Thoracic aorta (tissue), 2 donors: ENCODE measurements around the gene MED13L. TPM values are rescaled to one million over a fixed set of nuclear protein-coding genes. Genes with fewer than 3 reads are reported as not detected.
A peak's percentile ranks its signal among the peaks of the same experiment; 100 is the strongest.

Experiments used
- ATAC-seq: fragments of 150-250 bp; one replicate; pipeline ENCODE4 v1.8.0; 2017; ENCODE audit warnings: low read depth; ENCODE audit not compliant: insufficient number of reproducible peaks, low FRiP score
- DNase-seq: peaks from one replicate; pipeline ENCODE4 v3.0.0-alpha.2; 2020; ENCODE audit warnings: low spot score
- H3K27ac ChIP-seq, 2 donors: fragments of 200-600 bp; sonication (generic); 1 replicate in 1 of 2; 2 replicates in 1 of 2; pipeline ENCODE4 v1.5.1; 2016; ENCODE audit warnings: mild to moderate bottlenecking in 2 of 2, moderate library complexity in 2 of 2
- H3K27me3 ChIP-seq: fragments of 200-600 bp; sonication (generic); replicated peaks from 2 replicates; pipeline ENCODE4 v1.6.0; 2016; ENCODE audit warnings: mild to moderate bottlenecking; ENCODE audit not compliant: insufficient read depth
- H3K36me3 ChIP-seq: fragments of 200-600 bp; sonication (generic); one replicate; pipeline ENCODE4 v1.5.1; 2016
- H3K4me1 ChIP-seq, 2 donors: fragments of 200-600 bp; sonication (generic); 1 replicate in 1 of 2; 2 replicates in 1 of 2; pipeline versions ENCODE4 v1.5.1 to v1.6.0; 2016; ENCODE audit warnings: low read depth in 2 of 2, mild to moderate bottlenecking in 1 of 2; ENCODE audit not compliant: control insufficient read depth in 1 of 2
- H3K4me3 ChIP-seq: fragments of 200-600 bp; sonication (generic); 2 replicates; pipeline ENCODE4 v1.5.1; 2016; ENCODE audit warnings: mild to moderate bottlenecking
- H3K9me3 ChIP-seq: fragments of 200-600 bp; sonication (generic); 2 replicates; pipeline ENCODE4 v1.5.1; 2016
- total RNA-seq, 2 donors: library from RNA; depleted of rRNA; stranded (reverse); fragments of >200 nt; gene quantifications; one replicate each; pipeline versions ENCODE4 v1.1.0 to v1.2.3, GENCODE V29; 2016
- TF ChIP-seq, protein P1 (sequence below): fragments of 200-600 bp; sonication (generic); IDR thresholded peaks from one replicate; pipeline ENCODE4 v1.5.1; 2019; ENCODE audit warnings: antibody characterized with exemption

The MED13L gene
- total RNA-seq, 2 donors from 2014 or later: 186 to 221 TPM

DNA sequence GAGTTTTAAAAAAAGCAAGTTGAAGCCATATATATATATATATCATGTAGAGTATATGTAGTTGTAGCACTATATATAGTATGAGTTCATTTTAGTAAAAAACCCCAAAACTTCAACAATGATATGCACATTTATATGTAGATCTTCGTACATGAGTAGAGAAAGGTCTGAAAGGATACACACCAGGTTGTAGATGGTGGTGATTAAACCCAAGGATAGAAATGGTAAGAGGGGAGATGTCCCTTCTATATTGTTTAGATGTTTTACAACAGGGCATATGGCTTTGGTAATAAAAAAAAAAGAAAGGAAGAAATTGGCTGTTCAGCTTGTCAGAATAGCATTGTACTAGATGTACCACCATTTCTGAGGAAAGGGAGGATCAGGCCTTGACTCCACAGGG, 31.9 kb upstream of the MED13L start:
- ATAC-seq: no peak
- Histone ChIP-seq H3K4me3 (no peak overlapping the region), H3K36me3 (no peaks in the 10 kb centered on the region), H3K9me3 (no peaks in the 10 kb centered on the region), H3K4me1 (peaks cover 3 to 25% of the 10 kb centered on the region in 2 donors), H3K27me3 (no peaks in the 10 kb centered on the region), H3K27ac (no peak overlapping the region)
- DNase-seq: no peak
- TF ChIP-seq, protein P1, sequence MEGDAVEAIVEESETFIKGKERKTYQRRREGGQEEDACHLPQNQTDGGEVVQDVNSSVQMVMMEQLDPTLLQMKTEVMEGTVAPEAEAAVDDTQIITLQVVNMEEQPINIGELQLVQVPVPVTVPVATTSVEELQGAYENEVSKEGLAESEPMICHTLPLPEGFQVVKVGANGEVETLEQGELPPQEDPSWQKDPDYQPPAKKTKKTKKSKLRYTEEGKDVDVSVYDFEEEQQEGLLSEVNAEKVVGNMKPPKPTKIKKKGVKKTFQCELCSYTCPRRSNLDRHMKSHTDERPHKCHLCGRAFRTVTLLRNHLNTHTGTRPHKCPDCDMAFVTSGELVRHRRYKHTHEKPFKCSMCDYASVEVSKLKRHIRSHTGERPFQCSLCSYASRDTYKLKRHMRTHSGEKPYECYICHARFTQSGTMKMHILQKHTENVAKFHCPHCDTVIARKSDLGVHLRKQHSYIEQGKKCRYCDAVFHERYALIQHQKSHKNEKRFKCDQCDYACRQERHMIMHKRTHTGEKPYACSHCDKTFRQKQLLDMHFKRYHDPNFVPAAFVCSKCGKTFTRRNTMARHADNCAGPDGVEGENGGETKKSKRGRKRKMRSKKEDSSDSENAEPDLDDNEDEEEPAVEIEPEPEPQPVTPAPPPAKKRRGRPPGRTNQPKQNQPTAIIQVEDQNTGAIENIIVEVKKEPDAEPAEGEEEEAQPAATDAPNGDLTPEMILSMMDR: no peak

DNA sequence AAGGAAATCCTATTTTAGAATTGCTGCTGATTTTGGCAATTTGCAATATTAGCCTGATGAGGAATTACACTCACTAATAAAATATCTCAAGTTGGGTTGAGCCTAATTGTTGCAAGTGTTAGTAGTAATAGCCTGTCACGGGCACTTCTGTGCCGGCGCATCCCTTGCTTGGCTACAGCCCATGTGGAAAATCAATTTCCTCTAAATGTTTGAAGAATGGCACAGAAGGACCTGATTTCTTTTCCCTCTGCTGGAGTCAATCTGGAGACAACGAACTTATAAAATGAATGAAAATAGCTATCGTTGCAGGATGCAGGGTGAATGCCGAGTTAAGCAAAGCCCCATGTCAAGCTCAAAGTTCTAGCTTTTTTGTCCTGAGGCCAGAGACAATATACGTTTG, 31.2 kb upstream of the MED13L start:
- Histone ChIP-seq H3K4me1 (peaks cover 6 to 27% of the 10 kb centered on the region in 2 donors), H3K4me3 (peak overlapping the region; percentile 6), H3K36me3 (no peaks in the 10 kb centered on the region), H3K27ac (no peak overlapping the region), H3K9me3 (no peaks in the 10 kb centered on the region), H3K27me3 (no peaks in the 10 kb centered on the region)
- DNase-seq: no peak
- ATAC-seq: no peak
- TF ChIP-seq, protein P1: no peak

DNA sequence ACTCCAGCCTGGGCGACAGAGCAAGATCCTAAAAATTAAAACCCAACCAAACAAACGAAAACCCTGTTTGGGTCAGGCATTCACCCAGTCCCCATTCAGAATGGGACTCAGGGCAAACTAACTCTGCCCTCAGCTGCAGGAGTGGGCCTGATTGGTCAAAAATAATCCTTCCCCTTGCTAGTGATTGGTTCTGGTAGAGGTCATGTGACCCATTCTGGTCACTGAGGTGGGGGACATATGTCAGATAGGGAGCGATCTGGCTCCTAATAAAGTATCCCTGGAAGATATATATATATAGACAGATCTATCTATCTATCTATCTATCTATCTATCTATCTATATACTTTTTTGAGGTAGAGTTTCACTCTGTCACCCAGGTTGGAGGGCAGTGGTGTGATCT, 29.5 kb upstream of the MED13L start:
- Histone ChIP-seq H3K27ac (no peak overlapping the region), H3K27me3 (no peaks in the 10 kb centered on the region), H3K36me3 (no peaks in the 10 kb centered on the region), H3K4me1 (peaks cover 7 to 38% of the 10 kb centered on the region in 2 donors), H3K9me3 (no peaks in the 10 kb centered on the region), H3K4me3 (no peak overlapping the region)
- ATAC-seq: no peak
- DNase-seq: no peak
- TF ChIP-seq, protein P1: no peak

DNA sequence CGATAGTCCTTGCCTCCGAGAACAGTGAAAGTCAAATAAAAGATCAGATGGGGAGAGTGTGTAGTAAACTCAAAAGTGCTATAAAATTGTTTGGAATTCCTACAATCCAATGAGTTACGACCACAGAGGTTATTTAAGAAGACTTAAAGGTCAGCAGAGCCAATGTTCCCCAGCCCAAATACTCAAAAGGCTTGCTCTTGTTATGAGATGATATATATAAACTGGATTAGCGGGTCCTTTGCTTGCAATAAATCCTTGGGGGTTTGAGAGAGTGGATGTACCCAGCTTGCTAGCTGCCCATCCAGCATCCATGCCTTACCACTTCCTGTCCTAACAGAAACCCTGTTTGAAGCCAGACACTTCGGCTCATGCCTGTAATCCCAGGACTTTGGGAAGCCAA, 29.0 kb upstream of the MED13L start:
- Histone ChIP-seq H3K4me3 (no peak overlapping the region), H3K4me1 (peaks cover 7 to 38% of the 10 kb centered on the region in 2 donors), H3K27ac (no peak overlapping the region), H3K36me3 (no peaks in the 10 kb centered on the region), H3K27me3 (no peaks in the 10 kb centered on the region), H3K9me3 (no peaks in the 10 kb centered on the region)
- ATAC-seq: no peak
- TF ChIP-seq, protein P1: no peak
- no peak for DNase-seq

DNA sequence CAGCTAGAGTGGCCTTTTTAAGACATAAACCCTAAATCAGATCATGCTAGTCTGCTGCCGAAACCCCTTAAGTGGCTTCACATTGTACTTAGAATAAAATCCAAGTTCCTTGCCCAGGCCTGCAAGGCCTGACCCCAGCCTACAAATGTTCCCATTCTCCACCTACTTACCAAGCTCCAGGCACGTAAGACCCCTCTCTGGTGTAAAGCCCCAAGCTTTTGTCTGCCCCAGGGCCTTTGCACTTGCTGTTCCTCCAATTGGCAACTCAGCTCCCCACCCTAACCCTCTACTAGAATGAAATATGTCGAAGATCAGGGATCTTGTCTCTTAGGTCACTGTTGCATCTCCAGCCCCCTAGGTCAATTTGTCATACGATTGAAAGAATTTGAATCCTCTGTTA, 27.1 kb upstream of the MED13L start:
- Histone ChIP-seq H3K27ac (no peak overlapping the region), H3K27me3 (no peaks in the 10 kb centered on the region), H3K9me3 (no peaks in the 10 kb centered on the region), H3K4me1 (peaks cover 17 to 48% of the 10 kb centered on the region in 2 donors), H3K36me3 (no peaks in the 10 kb centered on the region), H3K4me3 (no peak overlapping the region)
- TF ChIP-seq, protein P1: no peak
- ATAC-seq (no peak), DNase-seq (no peak)
